Panc1 (cell line): ENCODE results near the gene BUD31.

Source experiments
- CTCF ChIP-seq: fragments of 450-650 bp; IDR thresholded peaks from 2 replicates; pipeline ENCODE4 v1.5.1; 2017; ENCODE audit warnings: mild to moderate bottlenecking
- POLR2AphosphoS5 ChIP-seq: IDR thresholded peaks from 2 replicates; pipeline ENCODE4 v1.6.1; 2012; ENCODE audit warnings: mild to moderate bottlenecking, low read depth, low read length, moderate library complexity

GRCh38 chr7:99365318-99366141 is 43.2 kb upstream of the BUD31 start:
- TF ChIP-seq POLR2AphosphoS5 (no peak), CTCF (no peak; the same call in 1 of the 2 replicates)
